IMR-90 (cell line): ENCODE results near the gene TMPRSS11B. TPM values are rescaled to one million over a fixed set of nuclear protein-coding genes. Genes with fewer than 3 reads are reported as not detected.

Source experiments
- ATAC-seq: fragments of 200-7000 bp; cut with Tn5 transposase; 2 replicates; pipeline ENCODE4 v1.9.1; 2020; ENCODE audit warnings: low read depth, mild to moderate bottlenecking, moderate library complexity
- BruUV-seq: library from RNA; stranded (reverse); fragments of 400-500 nt; replicated peaks from 2 replicates; lab custom pipeline; 2021; lab: Mats Ljungman, UMichigan
- CTCF ChIA-PET: fragments of 300-600 bp; formaldehyde crosslinking; extraction: SDS; loops from one replicate; lab custom pipeline; 2021; ENCODE audit warnings: antibody characterized with exemption; lab: Yijun Ruan, JAX
- POLR2A ChIA-PET: fragments of 300-600 bp; sonication (Branson Sonifier 250); formaldehyde crosslinking; loops from one replicate; lab custom pipeline; 2022; ENCODE audit warnings: antibody characterized with exemption; ENCODE audit not compliant: unreplicated experiment; lab: Charles Lee
- DNase-seq: peaks from one replicate; pipeline ENCODE4 v3.0.0; 2013
- H2AFZ ChIP-seq: replicated peaks from 2 replicates; pipeline ENCODE3; 2013; ENCODE audit warnings: low read length, mild to moderate bottlenecking; ENCODE audit not compliant: poor library complexity
- H2AK5ac ChIP-seq: 2 replicates; pipeline ENCODE4 v1.6.1; 2013; ENCODE audit warnings: low read depth, low read length, inconsistent platforms
- H2AK9ac ChIP-seq: replicated peaks from 2 replicates; pipeline ENCODE3; 2013; ENCODE audit warnings: mild to moderate bottlenecking, low read depth, low read length, moderate library complexity; ENCODE audit not compliant: poor library complexity
- H2BK120ac ChIP-seq: 2 replicates; pipeline ENCODE4 v1.6.1; 2013; ENCODE audit warnings: low read depth, low read length, inconsistent platforms
- H2BK15ac ChIP-seq: 3 replicates; pipeline ENCODE4 v1.6.1; 2013; ENCODE audit warnings: low read depth, low read length, inconsistent platforms
- H2BK20ac ChIP-seq: 2 replicates; pipeline ENCODE4 v1.6.1; 2013; ENCODE audit warnings: low read depth, mild to moderate bottlenecking, inconsistent platforms, low read length, moderate library complexity
- H2BK5ac ChIP-seq: 2 replicates; pipeline ENCODE4 v1.6.1; 2013; ENCODE audit warnings: mild to moderate bottlenecking, low read depth, low read length, inconsistent platforms; ENCODE audit not compliant: poor library complexity, severe bottlenecking
- H3K14ac ChIP-seq: replicated peaks from 2 replicates; pipeline ENCODE4 v1.6.1; 2013; ENCODE audit warnings: low read depth, low read length, inconsistent platforms
- H3K18ac ChIP-seq: 2 replicates; pipeline ENCODE4 v1.6.1; 2013; ENCODE audit warnings: low read depth, low read length, control low read depth
- H3K23ac ChIP-seq: 2 replicates; pipeline ENCODE4 v1.6.1; 2013; ENCODE audit warnings: low read depth, low read length, inconsistent platforms
- H3K27ac ChIP-seq: 2 replicates; pipeline ENCODE4 v1.5.1; 2013; ENCODE audit warnings: mild to moderate bottlenecking, control low read depth, low read length; ENCODE audit not compliant: insufficient read depth
- H3K27me3 ChIP-seq: 2 replicates; pipeline ENCODE4 v1.6.1; 2013; ENCODE audit warnings: low read length; ENCODE audit not compliant: control insufficient read depth, insufficient read depth
- H3K36me3 ChIP-seq: 2 replicates; pipeline ENCODE4 v1.6.1; 2013; ENCODE audit warnings: low read length, mixed read lengths; ENCODE audit not compliant: control insufficient read depth, insufficient read depth
- H3K4ac ChIP-seq: 2 replicates; pipeline ENCODE4 v1.6.1; 2013; ENCODE audit warnings: low read depth, low read length, inconsistent platforms
- H3K4me1 ChIP-seq: 2 replicates; pipeline ENCODE4 v1.6.1; 2013; ENCODE audit warnings: low read length, mixed read lengths; ENCODE audit not compliant: control insufficient read depth, insufficient read depth
- H3K4me2 ChIP-seq: 2 replicates; pipeline ENCODE4 v1.6.1; 2013; ENCODE audit warnings: low read depth, mild to moderate bottlenecking, control low read depth, low read length, moderate library complexity
- H3K4me3 ChIP-seq: 2 replicates; pipeline ENCODE4 v1.5.1; 2013; ENCODE audit warnings: low read depth, mild to moderate bottlenecking, control low read depth, low read length, moderate library complexity; ENCODE audit not compliant: insufficient read depth
- H3K56ac ChIP-seq: 2 replicates; pipeline ENCODE4 v1.6.1; 2013; ENCODE audit warnings: low read length, inconsistent platforms; ENCODE audit not compliant: insufficient read depth; ENCODE audit errors: extremely low read depth
- H3K79me1 ChIP-seq, 2 experiments: 2 replicates each; pipeline ENCODE4 v1.6.1; 2013; ENCODE audit warnings: low read length in 2 of 2, inconsistent platforms in 1 of 2, low read depth in 1 of 2
- H3K9ac ChIP-seq: 2 replicates; pipeline ENCODE4 v1.6.1; 2013; ENCODE audit warnings: low read depth, low read length, control low read depth
- H3K9me1 ChIP-seq: 2 replicates; pipeline ENCODE4 v1.6.1; 2013; ENCODE audit warnings: low read length, inconsistent platforms; ENCODE audit not compliant: insufficient read depth
- H3K9me3 ChIP-seq: 2 replicates; pipeline ENCODE4 v1.6.1; 2013; ENCODE audit warnings: low read length; ENCODE audit not compliant: control insufficient read depth, insufficient read depth
- H4K20me1 ChIP-seq: 2 replicates; pipeline ENCODE4 v1.6.1; 2013; ENCODE audit warnings: low read length, inconsistent platforms; ENCODE audit not compliant: insufficient read depth
- H4K5ac ChIP-seq: 2 replicates; pipeline ENCODE4 v1.6.1; 2013; ENCODE audit warnings: mild to moderate bottlenecking, low read depth, low read length, control low read depth
- H4K8ac ChIP-seq, 2 experiments: 2 replicates each; pipeline ENCODE4 v1.6.1; 2013; ENCODE audit warnings: low read depth in 2 of 2, low read length in 2 of 2, control low read depth in 1 of 2, inconsistent platforms in 1 of 2
- H4K91ac ChIP-seq: 2 replicates; pipeline ENCODE4 v1.6.1; 2013; ENCODE audit warnings: low read depth, low read length, inconsistent platforms; ENCODE audit not compliant: insufficient read depth
- BHLHE40 ChIP-seq: fragments of 150-350 bp; IDR thresholded peaks from 2 replicates; pipeline ENCODE4 v1.6.1; 2016; ENCODE audit warnings: mild to moderate bottlenecking, low read depth, low read length
- CEBPB ChIP-seq: IDR thresholded peaks from 2 replicates; pipeline ENCODE4 v1.6.1; 2012; ENCODE audit warnings: low read depth, low read length, improper control_type of control experiment
- CHD1 ChIP-seq: IDR thresholded peaks from 2 replicates; pipeline ENCODE4 v1.6.1; 2012; ENCODE audit warnings: low read depth, low read length, improper control_type of control experiment
- FOS ChIP-seq: fragments of 150-350 bp; IDR thresholded peaks from 2 replicates; pipeline ENCODE4 v1.6.1; 2016; ENCODE audit warnings: low read depth, low read length
- MAFK ChIP-seq: IDR thresholded peaks from 2 replicates; pipeline ENCODE4 v1.6.1; 2012; ENCODE audit warnings: low read depth, low read length, improper control_type of control experiment
- MAZ ChIP-seq: IDR thresholded peaks from 2 replicates; pipeline ENCODE4 v1.6.1; 2012; ENCODE audit warnings: low read depth, mild to moderate bottlenecking, low read length, improper control_type of control experiment, moderate library complexity, borderline replicate concordance
- MXI1 ChIP-seq: IDR thresholded peaks from 2 replicates; pipeline ENCODE4 v1.6.1; 2012; ENCODE audit warnings: low read depth, mild to moderate bottlenecking, low read length, moderate library complexity, borderline replicate concordance
- NFE2L2 ChIP-seq: fragments of 150-350 bp; IDR thresholded peaks from 2 replicates; pipeline ENCODE4 v1.6.1; 2016; ENCODE audit warnings: low read depth, mild to moderate bottlenecking, low read length
- RAD21 ChIP-seq: IDR thresholded peaks from 2 replicates; pipeline ENCODE4 v1.6.1; 2012; ENCODE audit warnings: low read length, improper control_type of control experiment
- RCOR1 ChIP-seq: IDR thresholded peaks from 2 replicates; pipeline ENCODE4 v1.6.1; 2012; ENCODE audit warnings: mild to moderate bottlenecking, low read length, improper control_type of control experiment; ENCODE audit not compliant: insufficient replicate concordance
- RFX5 ChIP-seq: IDR thresholded peaks from 2 replicates; pipeline ENCODE4 v1.8.0; 2012; ENCODE audit warnings: low read depth, mild to moderate bottlenecking, low read length, moderate library complexity
- SMC3 ChIP-seq: fragments of 150-350 bp; IDR thresholded peaks from 2 replicates; pipeline ENCODE4 v1.6.1; 2016; ENCODE audit warnings: low read depth, mild to moderate bottlenecking, antibody characterized with exemption, low read length, moderate library complexity
- WGBS, 2 experiments: methylation state at CpG; one replicate each; pipeline versions ENCODE4 v1.1.5 to v1.1.7; 2013; ENCODE audit warnings: missing lambda C conversion rate in 2 of 2; ENCODE audit not compliant: insufficient read length in 1 of 2; ENCODE audit errors: extremely low coverage in 2 of 2; 5-methylcytosine and 5-hydroxymethylcytosine counted together
- dilution Hi-C: fragments of 300-500 bp; cut with HindIII; formaldehyde crosslinking; loops from one replicate; pipeline ENCODE4 v1.14.3; 2018; ENCODE audit warnings: low sequenced_read_pairs; ENCODE audit not compliant: unreplicated experiment
- in situ Hi-C: fragments of 300-500 bp; cut with MboI; formaldehyde crosslinking; loops from 3 replicates; pipeline ENCODE4 v1.14.3; 2019; ENCODE audit warnings: low sequenced_read_pairs, inconsistent platforms, mixed read lengths
- intact Hi-C: fragments of 100-400 bp; cut with micrococcal nuclease; formaldehyde crosslinking; loops from 2 replicates; pipeline ENCODE4 v1.10.0; 2022
- polyA plus RNA-seq, 3 experiments: library from polyadenylated mRNA; depleted of rRNA; stranded (reverse); fragments of >200 nt; gene quantifications; 2 replicates each; pipeline ENCODE4 v1.2.3, GENCODE V29; 2012; ENCODE audit warnings: low replicate concordance in 1 of 3
- total RNA-seq: library from RNA; depleted of rRNA; stranded (reverse); fragments of >200 nt; gene quantifications from 2 replicates; pipeline ENCODE4 v1.2.3, GENCODE V29; 2012
- TF ChIP-seq, protein P1 (sequence below): fragments of 150-350 bp; IDR thresholded peaks from 2 replicates; pipeline ENCODE4 v1.6.1; 2017; ENCODE audit warnings: mild to moderate bottlenecking, antibody characterized with exemption, low read length, low read depth
- TF ChIP-seq, protein P2 (sequence below): conservative IDR thresholded peaks from 2 replicates; pipeline ENCODE4 v1.5.1; 2012; ENCODE audit warnings: mild to moderate bottlenecking, low read depth, low read length, improper control_type of control experiment
- TF ChIP-seq, protein P3 (sequence below): fragments of 150-350 bp; IDR thresholded peaks from 2 replicates; pipeline ENCODE4 v1.6.1; 2016; ENCODE audit warnings: low read depth, mild to moderate bottlenecking, low read length, moderate library complexity, borderline replicate concordance

TMPRSS11B gene
- total and polyA plus RNA-seq, 2 of the 4 experiments (the other 2 are of a cell fraction), result not detected

DNA sequence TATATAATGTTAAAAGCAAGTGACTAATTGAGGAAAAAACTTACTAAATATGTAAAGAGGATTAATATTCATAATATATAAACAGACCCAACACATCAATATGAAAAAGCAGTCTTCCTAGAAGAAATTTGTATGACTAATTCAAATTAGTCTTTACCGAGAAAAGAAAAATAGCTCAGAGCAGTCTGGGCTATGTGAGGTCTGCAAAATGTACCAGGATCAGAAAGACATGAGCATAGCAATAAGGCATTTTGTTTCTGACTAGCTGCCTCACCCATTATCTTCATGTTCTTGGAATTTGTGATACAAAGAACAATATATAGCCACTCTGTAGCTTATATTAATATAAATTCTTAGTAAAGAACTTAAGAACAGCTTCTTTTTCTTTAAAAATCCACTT, 13.7 kb upstream of the TMPRSS11B start:
- Histone ChIP-seq H3K4me3 (no peak overlapping the region), H3K9ac (no peak overlapping the region), H2BK120ac (no peak overlapping the region), H3K14ac (no peak overlapping the region), H2AFZ (no peak overlapping the region), H3K56ac (no peak overlapping the region), H4K20me1 (no peaks in the 10 kb centered on the region), H3K27ac (no peak overlapping the region), H3K79me1 (no peaks in the 10 kb centered on the region), H3K23ac (no peak overlapping the region), H3K9me1 (no peaks in the 10 kb centered on the region), H4K5ac (no peak overlapping the region), H2BK5ac (no peak overlapping the region), H3K4me2 (no peak overlapping the region), H3K18ac (no peak overlapping the region), H4K91ac (no peak overlapping the region), H3K9me3 (no peaks in the 10 kb centered on the region), H3K4me1 (no peaks in the 10 kb centered on the region), H2BK20ac (no peak overlapping the region), H3K27me3 (peaks cover 1% of the 10 kb centered on the region; the same call in 1 of the 2 replicates), H2AK5ac (no peak overlapping the region), H4K8ac (no peak overlapping the region), H2AK9ac (no peak overlapping the region), H2BK15ac (no peak overlapping the region), H3K36me3 (no peaks in the 10 kb centered on the region), H3K4ac (no peak overlapping the region)
- intact Hi-C loops, result no loop called here
- ATAC-seq (no peak), DNase-seq (no peak)
- ChIA-PET POLR2A (no interaction called here), CTCF (interaction anchor here (0.6 to 1.4 kb wide), 2 partner anchors 117 to 877 kb away, joined by 3 read pairs; no protein-coding TSS in a partner anchor)
- in situ Hi-C loops, result loop anchor here (25.0 kb wide), 2 partner anchors 378 to 903 kb away; no protein-coding TSS in a partner anchor
- BruUV-seq, result no TSS peak
- dilution Hi-C loops, result no loop called here
- TF ChIP-seq FOS (no peak), MXI1 (no peak), BHLHE40 (no peak), CHD1 (no peak), MAFK (no peak), CEBPB (no peak), NFE2L2 (no peak), SMC3 (no peak), RFX5 (no peak), MAZ (no peak), RCOR1 (no peak), RAD21 (no peak)
- TF ChIP-seq, protein P1, sequence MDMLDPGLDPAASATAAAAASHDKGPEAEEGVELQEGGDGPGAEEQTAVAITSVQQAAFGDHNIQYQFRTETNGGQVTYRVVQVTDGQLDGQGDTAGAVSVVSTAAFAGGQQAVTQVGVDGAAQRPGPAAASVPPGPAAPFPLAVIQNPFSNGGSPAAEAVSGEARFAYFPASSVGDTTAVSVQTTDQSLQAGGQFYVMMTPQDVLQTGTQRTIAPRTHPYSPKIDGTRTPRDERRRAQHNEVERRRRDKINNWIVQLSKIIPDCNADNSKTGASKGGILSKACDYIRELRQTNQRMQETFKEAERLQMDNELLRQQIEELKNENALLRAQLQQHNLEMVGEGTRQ, result no peak
- TF ChIP-seq, protein P2, sequence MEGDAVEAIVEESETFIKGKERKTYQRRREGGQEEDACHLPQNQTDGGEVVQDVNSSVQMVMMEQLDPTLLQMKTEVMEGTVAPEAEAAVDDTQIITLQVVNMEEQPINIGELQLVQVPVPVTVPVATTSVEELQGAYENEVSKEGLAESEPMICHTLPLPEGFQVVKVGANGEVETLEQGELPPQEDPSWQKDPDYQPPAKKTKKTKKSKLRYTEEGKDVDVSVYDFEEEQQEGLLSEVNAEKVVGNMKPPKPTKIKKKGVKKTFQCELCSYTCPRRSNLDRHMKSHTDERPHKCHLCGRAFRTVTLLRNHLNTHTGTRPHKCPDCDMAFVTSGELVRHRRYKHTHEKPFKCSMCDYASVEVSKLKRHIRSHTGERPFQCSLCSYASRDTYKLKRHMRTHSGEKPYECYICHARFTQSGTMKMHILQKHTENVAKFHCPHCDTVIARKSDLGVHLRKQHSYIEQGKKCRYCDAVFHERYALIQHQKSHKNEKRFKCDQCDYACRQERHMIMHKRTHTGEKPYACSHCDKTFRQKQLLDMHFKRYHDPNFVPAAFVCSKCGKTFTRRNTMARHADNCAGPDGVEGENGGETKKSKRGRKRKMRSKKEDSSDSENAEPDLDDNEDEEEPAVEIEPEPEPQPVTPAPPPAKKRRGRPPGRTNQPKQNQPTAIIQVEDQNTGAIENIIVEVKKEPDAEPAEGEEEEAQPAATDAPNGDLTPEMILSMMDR, result no peak
- TF ChIP-seq, protein P3, sequence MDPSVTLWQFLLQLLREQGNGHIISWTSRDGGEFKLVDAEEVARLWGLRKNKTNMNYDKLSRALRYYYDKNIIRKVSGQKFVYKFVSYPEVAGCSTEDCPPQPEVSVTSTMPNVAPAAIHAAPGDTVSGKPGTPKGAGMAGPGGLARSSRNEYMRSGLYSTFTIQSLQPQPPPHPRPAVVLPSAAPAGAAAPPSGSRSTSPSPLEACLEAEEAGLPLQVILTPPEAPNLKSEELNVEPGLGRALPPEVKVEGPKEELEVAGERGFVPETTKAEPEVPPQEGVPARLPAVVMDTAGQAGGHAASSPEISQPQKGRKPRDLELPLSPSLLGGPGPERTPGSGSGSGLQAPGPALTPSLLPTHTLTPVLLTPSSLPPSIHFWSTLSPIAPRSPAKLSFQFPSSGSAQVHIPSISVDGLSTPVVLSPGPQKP, result no peak
- no CpG with 5 or more reads among the region's 1 CpG for WGBS, 2 experiments
